NCI-H2171 treated with DMSO at 0.1 percent for 48 hours (cell line): ENCODE data around the gene PIP5K1B.

Source experiments
- DNase-seq: peaks from one replicate; lab custom pipeline; 2025; lab: John Stamatoyannopoulos, UW

The PIP5K1B gene

DNA sequence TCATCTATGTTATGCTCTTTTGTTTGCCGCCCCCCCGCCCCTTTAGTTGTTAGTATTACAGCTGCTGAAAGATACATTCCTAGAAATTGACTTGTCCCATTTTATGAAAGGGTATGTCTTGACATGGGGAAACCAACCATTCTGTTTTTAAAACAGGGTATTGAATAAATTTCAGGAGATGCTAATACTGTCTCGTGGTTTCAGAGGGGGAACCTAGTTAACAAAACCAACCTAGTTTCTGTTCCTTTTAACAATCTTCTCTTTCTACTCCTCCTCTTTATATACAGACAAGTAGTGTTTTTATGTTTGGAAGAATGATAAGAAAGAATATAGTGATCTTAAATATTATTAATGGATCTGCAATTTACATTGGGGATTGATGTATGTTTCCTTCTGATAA is 3.5 kb downstream of the PIP5K1B start:
- DNase-seq, result no peak

DNA sequence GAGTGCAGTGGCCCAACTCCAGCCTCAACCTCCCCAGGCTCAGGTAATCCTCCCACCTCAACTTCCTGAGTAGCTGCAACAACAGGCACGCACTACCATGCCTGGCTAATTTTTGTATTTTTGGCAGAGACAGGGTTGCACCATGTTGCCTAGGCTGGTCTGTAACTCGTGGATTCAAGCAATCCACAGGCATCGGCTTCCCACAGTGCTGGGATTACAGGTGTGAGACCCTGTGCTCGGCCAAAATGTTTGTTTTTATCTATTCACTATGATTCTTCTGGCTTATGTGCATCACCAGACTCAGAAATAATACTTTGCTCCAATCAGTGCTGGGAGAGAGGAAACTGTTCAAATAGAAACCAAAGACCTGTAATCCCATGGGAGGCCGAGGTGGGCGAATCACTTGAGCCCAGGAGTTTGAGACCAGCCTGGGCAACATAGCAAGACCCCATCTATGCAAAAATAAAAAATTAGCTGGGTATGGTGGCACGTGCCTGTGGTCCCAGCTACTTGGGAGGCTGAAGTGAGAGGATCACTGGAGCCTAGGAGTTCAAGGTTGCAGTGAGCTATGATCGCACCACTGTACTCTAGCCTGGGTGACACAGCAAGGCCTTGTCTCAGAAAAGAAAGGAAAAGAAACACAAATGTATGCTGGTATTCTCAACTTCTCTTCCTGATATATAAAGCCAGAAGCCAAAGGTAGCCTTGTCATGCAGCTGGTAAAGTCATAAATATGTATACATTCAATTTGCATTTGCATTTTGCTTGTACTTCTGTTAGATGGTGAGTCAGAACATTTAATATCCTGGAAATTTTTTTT is 4.5 kb downstream of the PIP5K1B start:
- DNase-seq, result no peak

DNA sequence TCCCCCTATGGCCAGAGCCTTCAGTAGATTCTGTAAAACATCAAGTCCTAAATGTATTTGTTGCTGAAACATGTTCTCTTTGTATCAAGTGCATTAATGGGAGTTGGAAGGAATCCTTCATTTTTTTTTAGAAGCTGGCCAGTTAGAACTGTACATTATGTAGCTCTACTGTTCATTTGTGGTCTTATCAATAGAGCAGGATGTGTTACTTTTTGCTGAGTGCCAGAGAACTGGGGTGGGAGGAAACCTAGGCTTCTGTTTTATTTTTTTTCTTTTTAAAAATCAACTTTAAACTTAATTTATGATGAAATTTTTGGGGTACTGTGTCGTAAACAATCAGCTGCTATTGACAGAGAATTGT is 5.1 kb downstream of the PIP5K1B start:
- DNase-seq, result no peak

DNA sequence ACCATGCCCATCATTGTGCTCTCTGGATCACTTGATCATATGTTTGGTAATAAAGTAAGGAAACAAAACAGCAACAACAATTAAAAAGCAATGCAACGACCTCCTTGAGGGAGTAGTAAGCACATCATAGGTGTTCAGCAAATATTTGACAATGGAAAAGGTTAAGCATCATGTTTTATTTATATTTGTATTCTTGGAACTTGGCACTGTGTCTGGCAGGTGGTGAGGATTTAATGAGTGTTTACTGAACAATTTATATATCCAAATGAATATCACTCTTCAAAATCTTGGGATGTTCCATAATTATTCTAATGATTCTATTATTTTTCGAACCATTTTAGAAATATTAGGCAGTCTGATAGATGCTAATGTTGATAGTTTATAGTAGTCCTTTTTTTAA is 6.2 kb downstream of the PIP5K1B start:
- no peak for DNase-seq

DNA sequence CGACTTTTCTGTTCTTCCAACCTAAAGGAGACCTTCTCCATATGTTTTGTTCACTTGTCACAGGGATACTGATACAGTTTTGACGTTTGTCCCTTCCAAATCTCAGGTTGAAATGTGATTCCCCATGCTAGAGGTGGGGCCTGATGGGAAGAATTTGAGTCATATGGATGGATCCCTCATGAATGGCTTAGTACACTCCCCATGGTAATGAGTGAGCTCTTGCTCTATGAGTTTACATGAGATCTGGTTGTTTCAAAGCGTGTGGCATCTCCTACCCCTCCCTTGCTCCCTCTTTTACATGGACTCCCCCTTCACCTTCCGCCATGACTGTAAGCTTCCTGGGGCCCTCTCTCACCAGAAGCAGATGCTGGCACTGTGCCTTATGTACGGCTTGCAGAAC is 6.9 kb downstream of the PIP5K1B start:
- DNase-seq, result no peak

DNA sequence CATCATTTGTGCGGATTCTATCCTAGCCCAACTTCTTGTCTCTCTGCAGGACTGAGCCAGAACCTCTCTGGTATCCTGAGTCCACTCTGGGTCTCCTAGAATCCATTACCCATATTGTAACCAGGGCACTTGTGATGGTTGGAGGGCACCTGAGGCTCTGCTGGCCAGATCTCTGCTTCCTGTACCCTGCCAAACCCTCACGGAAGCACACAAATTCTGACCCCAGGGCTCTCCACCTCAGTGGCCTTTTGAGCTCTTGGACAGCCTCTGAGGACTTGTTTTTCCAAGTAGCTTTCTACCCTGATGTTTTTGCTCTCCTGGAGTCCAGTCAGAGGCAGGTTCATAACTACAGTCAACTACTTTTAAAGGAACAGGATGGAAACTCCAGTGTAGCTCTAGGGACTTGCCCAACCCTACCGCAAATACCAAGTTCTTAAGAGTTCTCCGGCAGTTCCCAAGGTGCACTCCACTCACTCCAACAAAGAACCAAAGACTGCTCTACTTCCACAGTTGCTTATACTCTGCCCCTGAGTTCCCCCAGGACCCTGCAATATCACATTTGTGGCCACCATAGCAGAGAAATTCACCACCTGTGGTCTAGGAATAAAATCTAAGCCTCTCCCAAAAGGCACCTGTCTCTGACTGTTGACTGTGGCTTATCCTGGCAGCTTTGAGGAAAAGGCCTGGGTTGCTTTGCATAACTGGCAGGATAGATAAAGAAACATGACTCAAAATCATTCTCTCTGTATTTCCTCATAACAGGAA is 9.6 kb downstream of the PIP5K1B start:
- no peak for DNase-seq

DNA sequence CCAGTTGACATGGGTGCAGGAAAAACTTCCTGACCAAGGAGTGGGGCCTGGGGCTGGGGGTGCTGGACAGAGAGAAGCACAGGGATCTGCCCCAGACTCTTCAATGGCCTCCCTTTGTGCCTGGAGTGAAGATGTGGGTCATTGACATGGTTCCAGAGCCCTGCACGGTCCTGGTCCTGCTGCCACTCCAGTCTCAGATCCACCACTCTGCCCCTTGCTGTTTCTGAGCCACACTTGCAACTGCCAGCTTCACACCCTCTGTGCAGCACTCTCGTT is 10.1 kb downstream of the PIP5K1B start:
- DNase-seq, result no peak

DNA sequence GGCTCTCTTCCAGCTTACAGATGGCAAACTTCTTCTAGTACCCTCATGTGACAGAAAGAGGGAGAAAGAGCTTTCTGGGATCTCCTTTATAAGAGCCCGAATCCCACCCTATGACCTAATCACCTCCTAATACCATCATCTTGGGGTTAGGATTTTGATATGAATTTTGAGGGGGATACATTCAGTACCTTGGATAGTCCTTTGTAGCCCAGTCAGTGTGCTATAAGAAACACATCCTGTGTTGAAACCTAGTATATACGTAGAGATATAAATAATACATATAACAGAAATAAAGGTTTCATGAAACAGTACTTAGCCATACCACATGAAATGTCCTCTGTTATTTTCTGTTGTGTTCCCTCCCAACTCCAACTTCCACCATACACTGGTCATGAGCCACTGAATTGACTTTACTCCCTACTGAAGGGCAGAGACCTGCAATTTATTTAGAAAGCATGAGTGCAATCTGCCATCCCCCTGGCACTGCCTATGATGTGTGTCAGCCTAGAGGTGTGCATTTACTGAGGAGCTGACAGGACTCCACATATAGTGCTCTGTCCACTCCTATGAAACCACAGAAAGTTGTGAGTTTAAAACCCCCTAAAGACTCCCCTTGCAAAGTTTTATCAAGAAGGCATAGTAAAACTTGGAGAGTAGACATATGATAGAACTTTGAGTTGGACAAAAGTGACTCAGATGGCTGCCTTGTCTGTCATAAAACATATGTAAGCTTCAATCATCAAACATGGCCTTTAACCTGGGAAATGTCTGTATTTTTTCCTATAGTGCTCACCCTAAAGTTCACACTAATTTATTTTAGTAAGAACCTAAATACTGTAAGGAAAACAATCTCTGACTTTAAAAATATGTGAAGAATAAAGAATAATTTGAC is 12.8 kb downstream of the PIP5K1B start:
- no peak for DNase-seq

DNA sequence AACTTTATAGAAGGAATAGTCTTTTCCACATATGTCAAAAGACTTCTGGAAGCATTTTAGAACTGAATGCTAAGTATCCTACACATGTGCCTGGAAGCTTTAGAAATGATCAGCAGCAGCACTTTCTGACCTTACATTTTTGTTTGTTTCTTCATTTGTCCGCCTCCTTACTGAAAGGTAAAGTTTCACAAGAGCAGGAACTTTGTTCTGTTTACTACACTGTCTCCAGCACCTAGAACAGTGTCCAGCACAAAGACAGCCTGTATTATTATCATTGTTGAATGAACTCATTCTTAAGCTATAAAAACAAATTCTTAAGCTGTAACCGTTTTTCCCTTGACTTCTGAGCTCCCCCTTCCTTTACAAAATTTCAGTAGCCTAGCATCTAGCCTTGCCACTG is 14.8 kb downstream of the PIP5K1B start:
- DNase-seq, result no peak

DNA sequence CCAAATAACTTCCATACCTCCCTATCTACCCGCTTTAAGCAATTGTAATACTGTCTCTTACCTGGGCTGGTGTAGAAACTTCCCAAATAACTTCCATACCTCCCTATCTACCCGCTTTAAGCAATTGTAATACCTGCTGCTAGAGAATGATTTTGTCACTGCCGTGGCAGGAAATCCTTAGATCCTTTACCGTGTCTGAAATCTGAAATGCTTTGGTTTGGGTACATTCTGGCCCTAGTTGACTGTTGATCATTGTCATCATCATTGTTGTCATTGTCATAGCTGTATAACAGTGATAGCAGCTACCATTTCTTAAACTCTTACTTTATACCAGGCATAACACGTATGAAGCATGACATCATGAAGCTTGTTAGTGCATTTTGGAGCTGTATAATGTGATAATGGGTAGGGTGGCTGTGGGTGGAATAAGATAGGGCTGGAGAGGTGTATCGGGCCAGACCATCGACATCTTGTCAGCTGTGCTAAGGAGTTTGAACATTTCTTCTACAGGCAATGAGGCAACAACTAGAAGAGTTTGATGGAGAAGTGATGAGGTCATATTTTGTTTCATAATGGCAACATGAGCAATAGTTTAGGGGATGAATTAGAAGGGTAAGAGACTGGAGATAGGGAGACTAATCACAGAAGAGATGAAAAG is 15.7 kb downstream of the PIP5K1B start:
- no peak for DNase-seq

DNA sequence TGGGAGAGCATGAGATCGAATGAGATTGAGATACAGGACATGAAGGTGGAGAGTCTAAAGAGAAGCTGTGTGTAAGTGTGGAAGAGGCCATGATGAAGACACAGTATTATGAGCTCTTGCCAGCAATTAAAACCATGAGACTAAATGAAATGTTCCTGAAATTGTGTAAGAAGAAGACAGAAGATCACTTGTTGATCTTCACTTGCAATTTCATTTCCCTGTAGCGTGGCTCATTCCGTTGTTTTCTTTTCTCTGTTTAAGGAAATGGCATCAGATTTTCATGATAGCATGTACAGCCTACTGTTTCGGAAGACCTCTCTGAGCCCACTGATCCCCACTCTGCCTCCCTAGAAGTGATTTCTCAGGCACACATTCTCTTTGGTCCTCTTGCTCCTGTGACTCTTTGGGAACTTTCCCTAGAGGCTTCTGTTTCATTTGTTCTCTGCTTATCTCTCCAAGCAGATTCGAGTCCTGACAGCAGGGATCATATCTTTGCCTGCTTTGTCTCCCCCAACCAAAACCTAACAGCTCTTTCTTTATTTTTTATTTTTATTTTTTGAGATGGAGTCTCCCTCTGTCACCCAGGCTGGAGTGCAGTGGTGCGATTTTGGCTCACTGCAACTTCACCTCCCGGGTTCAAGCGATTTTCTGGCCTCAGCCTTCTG is 16.8 kb downstream of the PIP5K1B start:
- no peak for DNase-seq

DNA sequence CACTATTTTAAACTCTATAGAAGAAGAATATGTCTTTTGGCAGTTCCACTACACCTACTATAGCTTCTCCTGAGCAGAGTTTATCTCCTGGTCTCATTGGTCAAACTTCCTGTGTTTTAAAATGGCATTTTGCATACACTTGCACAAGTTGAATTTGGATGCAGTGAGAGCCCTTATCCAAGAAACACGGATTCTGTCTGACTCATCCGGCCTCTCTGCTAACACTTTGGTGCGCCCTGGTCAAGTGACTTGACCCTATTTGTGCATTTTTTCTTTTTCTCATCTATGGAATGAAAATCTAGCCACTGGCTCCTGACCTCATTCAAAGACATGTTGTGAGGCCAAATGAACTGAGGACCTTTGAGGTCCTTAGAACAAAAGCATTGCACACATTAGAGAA is 20.0 kb downstream of the PIP5K1B start:
- DNase-seq, result no peak

DNA sequence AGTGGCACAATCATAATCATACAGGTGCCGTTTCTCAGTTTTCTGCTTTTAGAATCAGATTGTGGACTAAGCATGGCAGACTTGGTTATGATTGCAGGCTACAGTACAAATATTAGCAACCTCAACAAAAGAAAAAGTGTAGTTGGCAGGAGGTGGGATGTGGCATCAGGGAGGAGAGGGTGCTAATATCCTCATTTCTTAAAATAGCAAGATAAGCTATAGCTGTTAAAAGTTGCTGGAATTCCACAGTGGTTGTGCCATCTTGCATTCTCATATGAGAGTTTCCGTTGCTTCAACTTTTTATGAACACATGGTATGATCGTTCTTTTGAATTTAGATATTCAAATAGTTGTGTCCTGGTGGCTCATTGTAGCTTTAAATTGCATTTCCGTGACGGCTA is 21.4 kb downstream of the PIP5K1B start:
- DNase-seq, result no peak

DNA sequence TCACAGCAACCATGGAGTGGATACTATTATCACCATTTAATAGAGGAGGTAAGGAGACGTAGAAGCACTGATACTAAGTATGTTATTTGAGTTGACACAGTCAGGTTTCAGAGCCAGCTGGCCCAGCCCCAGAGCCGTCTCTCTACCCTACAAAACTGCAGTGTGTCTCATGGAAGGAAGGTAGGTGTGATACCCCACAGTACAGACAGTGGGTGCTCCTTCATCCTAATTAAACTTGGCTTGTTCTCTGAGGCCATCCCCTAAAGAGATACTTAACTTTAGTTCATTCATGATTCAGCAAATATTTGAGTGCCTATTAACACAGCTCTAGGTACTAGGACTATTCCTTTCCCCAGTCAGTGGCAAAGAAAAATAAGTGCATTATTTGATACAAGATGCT is 22.6 kb downstream of the PIP5K1B start:
- no peak for DNase-seq

DNA sequence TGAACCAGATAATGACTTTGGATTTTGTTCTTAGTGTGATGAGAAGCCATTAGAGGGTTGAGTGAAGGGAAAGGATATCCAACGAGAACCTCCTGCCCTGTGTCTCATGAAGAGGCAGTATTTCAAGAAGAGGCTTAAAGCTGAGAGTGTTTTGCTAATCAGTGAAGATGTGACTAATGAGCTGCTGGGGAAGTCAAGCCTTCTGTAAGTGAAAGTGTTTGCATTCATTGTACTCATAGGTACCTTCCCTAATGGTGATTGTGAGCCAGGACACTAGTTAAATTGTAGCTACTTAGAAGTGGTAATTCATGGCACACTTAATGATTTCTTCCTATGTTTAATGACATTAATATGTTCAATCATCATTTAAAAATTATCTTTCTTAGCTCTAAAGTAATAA is 23.7 kb downstream of the PIP5K1B start:
- DNase-seq, result no peak

DNA sequence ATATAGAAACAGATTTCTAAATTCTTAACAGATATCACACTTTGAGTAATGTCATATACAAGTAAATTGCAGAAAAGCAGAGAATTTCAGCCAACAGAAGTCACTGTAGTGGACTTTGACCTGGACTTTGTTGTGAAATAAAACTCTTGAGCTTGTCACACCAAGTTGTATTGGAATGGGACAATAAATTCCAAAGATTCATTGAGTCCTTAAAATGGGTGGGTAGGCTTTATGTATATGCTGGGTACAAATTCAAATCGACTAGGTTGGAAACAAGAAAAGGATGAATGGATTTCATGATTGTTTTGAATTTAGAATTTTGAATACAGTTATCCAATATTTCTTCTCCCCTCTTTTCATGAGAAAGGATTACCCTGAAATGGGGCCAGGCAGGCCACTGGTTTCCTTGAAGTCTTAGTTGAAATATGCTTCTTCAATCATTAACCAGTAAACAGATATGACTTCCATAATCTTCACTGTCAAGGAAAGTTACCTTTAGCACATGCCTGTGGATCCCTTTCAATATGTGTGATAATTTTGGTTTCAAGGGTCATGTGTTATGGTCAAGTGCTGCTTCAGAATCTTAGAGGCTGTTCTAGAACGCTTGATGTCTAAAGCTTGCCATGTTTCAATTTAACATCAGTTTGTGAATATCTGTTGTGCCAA is 25.7 kb downstream of the PIP5K1B start:
- no peak for DNase-seq

DNA sequence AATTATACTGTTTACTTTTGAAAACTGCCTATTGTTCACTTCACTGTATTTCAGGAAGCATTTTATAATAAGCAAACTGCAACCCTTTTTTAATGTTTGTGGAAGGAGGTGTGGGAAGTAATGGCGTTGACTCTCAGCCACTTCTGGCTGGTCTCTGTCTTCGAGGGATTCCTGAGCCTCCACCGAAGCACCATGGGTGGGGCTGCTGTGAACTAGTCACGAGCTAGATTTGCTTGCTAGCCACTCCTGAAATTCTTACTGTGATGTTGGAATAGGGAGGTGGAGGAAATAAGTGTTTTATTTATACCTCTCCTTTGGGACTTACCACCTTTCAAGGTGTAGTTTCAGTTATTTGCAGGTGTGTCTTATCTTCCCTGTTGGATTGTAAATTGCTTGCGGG is 26.8 kb downstream of the PIP5K1B start:
- no peak for DNase-seq

DNA sequence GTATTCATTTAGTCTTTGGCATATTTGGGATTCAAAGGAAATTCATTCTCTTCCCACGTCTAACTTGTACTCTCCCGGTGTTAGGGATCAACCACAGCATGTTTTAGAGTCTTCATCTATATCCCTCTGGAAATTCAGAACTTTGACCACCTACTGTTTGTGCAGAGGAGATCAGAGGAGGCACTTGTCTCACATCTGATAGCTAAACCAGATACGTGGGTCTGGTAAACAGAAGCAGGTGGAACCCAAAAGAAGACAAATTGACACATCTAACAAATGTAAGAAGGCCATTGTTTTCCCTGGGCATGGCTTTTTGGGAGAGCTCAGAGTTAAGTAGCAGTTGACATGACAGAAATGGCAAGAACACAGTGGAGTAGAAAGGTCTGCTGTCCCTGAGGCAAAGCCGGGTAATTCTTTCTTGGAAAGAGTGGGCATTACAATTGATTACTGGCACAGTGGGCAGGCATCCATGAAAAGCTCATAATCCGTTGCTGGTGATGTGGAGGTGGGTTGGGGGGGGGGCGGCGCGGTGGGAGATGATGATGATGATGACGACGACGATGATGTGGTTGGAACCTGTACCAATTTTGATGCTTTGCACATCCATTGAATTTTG is 27.5 kb downstream of the PIP5K1B start:
- DNase-seq, result no peak

DNA sequence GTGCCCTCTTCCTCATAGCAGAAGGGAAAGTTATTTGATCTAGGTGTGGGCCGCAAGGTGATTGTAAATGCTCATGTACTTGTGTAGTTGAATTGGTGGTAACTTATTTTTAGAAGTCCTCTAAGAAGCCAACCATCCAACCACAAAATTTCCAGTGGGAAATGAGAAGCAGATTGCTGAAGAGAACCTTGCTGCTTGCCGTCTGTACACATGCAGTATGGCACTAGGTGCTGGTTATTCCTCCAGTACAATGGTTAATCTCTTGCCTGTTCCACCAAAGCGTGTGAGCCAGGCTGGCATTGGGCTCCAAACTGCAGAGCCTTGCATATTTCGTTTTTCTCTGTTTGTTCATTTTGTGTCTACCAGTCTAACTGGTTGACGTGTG is 28.0 kb downstream of the PIP5K1B start:
- no peak for DNase-seq

DNA sequence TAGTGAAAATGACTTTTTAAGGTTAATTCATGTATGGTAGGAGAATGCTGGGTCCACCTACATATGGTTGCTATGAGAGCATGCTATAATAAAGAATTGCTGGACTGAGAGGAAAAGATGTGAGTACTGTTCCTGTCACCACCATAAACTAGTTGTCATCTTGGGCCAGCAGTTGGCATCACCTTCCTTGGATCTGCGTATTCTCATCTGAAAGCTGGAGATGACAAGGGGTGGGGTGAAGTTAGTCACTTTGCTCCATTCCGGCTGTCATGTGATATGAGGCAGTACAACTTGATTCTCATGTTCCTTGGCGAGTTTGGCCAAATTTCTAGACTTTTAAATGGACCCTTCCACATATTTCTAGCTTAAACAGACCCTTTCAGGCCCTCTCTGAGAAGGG is 33.3 kb downstream of the PIP5K1B start:
- DNase-seq, result no peak

DNA sequence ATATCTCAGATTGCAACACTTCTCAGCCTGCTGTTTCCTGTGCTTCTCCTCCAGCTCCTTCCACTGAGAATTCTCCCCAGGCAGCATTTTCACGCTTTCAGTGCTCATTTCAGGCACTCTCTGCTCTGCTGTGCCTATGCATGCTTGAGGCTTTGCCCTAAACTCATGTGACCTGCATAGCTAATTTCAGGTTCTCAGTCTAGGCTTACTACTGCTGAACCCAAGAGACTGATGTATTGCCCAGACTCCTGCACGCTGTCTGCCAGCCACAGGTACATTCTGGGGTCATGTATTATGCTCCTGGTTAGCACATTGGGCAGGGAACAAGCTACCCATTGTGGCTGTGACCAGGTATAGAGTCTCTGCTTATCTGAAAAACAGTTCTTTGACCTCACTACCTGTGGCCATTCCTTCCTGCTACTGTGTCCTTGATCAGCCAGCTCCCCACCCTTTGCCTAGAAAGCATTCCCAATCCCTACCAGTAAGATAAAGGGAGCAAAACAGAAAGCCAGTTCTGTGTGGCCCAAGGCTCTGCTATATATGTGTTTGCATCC is 34.7 kb downstream of the PIP5K1B start:
- no peak for DNase-seq
